Placental pericyte (primary cell): ENCODE measurements around the gene TMEM235. TPM values are rescaled to one million over a fixed set of nuclear protein-coding genes. Genes with fewer than 3 reads are reported as not detected.

Experiments
- small RNA-seq: library from RNA; depleted of rRNA; stranded (forward); fragments of <200 nt; gene quantifications from one replicate; pipeline ENCODE3, GENCODE V24; 2012; ENCODE audit warnings: low replicate concordance
- total RNA-seq: library from RNA; depleted of rRNA; stranded (reverse); fragments of >200 nt; gene quantifications from 2 replicates; pipeline ENCODE4 v1.2.3, GENCODE V29; 2012

TMEM235 gene
- total RNA-seq = not detected in 2 replicates

GRCh38 chr17:78230996-78231935, at the start of gene TMEM235:
Gene TMEM235 (plus strand): TSS chr17:78231631. CDS start chr17:78232024, 393 bp downstream.

DNA sequence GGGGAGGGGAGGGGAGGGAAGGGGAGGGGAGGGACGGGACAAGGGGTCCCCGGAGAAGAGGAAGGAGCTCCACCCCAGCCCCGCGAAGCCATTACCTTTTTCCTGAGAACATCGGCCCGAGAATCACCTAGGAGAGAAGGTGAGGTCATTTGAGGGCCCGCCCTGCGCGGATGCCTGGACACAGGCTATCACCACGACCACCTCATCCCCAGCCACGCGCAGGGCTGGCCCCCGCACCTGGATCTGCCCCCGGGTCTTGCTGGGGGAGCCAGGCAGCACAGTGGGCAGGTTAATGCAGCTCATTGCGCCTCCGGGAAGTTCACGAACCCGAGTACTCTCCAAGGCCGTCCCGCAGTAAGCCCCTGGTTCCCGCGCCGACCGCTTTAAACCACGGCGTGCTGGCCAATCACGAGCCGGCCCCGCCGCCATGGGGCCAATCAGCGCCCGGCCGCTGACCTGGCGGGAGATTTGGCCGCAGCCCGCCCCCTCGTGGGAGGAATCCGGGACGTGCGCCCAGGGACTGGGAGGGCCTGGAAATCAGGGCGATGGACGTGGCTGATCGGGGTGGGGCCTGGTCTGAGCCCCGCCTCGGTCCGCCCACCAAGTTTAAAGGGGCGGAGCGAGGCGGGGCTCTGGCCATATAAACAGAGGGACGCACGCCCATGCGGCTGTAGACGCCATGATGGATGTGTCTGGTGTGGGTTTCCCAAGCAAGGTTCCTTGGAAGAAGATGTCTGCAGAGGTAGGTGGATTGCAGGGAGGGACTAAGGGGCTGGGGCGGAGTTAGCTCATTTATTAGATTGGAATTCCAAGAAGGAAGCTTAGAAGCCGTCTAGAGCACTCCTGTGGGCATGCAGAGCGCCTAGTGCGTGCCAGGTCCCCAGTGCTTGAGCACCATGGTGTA, 44.5 kb upstream of the TMEM235 start, which contains the start of the genes AFMID and TK1:
AFMID (plus strand) TSS at position 671 of the 904 bp plus-strand sequence; CDS start at position 680, 9 bp downstream.
TK1 (minus strand) TSS at position 361 of the 904 bp plus-strand sequence; CDS start at position 303, 58 bp downstream.

DNA sequence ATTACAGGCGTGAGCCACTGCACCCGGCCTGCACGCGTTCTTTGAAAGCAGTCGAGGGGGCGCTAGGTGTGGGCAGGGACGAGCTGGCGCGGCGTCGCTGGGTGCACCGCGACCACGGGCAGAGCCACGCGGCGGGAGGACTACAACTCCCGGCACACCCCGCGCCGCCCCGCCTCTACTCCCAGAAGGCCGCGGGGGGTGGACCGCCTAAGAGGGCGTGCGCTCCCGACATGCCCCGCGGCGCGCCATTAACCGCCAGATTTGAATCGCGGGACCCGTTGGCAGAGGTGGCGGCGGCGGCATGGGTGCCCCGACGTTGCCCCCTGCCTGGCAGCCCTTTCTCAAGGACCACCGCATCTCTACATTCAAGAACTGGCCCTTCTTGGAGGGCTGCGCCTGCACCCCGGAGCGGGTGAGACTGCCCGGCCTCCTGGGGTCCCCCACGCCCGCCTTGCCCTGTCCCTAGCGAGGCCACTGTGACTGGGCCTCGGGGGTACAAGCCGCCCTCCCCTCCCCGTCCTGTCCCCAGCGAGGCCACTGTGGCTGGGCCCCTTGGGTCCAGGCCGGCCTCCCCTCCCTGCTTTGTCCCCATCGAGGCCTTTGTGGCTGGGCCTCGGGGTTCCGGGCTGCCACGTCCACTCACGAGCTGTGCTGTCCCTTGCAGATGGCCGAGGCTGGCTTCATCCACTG, 17.3 kb upstream of the TMEM235 start, which contains the start of gene BIRC5:
BIRC5 (plus strand) TSS at position 238 of the 690 bp plus-strand sequence; CDS start at position 302, 64 bp downstream.

Small RNA genes within 50 kb of the gene (small RNA-seq; reads per million reads assigned to genes)
- gene AC087645.1 = not detected

Other genes with a start within 250 kb of the TMEM235 start
- gene TMC6, start 102.9 kb upstream of the TMEM235 start, total RNA-seq = 7.3 and 14.2 TPM in 2 replicates
- not detected in 2 replicates for gene TMC8, start 100.9 kb upstream of the TMEM235 start, total RNA-seq
- gene C17orf99, start 85.2 kb upstream of the TMEM235 start, total RNA-seq = not detected in 2 replicates
- gene SYNGR2, start 63.0 kb upstream of the TMEM235 start, total RNA-seq = 14.0 and 50.1 TPM in 2 replicates
- 14.7 and 156 TPM in 2 replicates for gene TK1, start 44.6 kb upstream of the TMEM235 start, total RNA-seq
- 20.5 and 29.1 TPM in 2 replicates for gene AFMID, start 44.3 kb upstream of the TMEM235 start, total RNA-seq
- 4.6 and 67.0 TPM in 2 replicates for gene BIRC5, start 17.4 kb upstream of the TMEM235 start, total RNA-seq
- 38.3 and 66.0 TPM in 2 replicates for gene SOCS3, start 128.4 kb downstream of the TMEM235 start, total RNA-seq
- 40.9 and 53.0 TPM in 2 replicates for gene PGS1, start 147.0 kb downstream of the TMEM235 start, total RNA-seq